ENCODE measurements around the gene PPP3CA.

GRCh38 chr4:101014417-101014816 is 332.9 kb downstream of the PPP3CA start:
- TF ChIP-seq ZNF384 (IDR thresholded peaks at IDR 0.05) (no peak), SP1 (IDR thresholded peaks at IDR 0.05) (no peak), SUZ12 (IDR thresholded peaks at IDR 0.05) (no peak), BHLHE40 (IDR thresholded peaks at IDR 0.05; ENCODE audit: borderline replicate concordance) (no peak), FOXM1 (IDR thresholded peaks at IDR 0.05; ENCODE audit: borderline replicate concordance) (no peak), ARNT (IDR thresholded peaks at IDR 0.05) (no peak)

Data from HEK293T (cell line).